ENCODE measurements around the gene ARHGAP19.

ARHGAP19 gene

GRCh38 chr10:97188261-97188711, 104.2 kb downstream of the ARHGAP19 start:
- H3K27me3 ChIP-seq (ENCODE audit: insufficient read depth, low read length), result peaks cover 35% of the 10 kb centered on the region
- no peak overlapping the region for H4K12ac ChIP-seq (ENCODE audit: low read depth, low read length)
- no peak overlapping the region for H3K14ac ChIP-seq (ENCODE audit: low read length)
- H2BK120ac ChIP-seq (ENCODE audit: insufficient read depth, low read length, poor library complexity), result no peak overlapping the region
- H4K8ac ChIP-seq (ENCODE audit: low read depth, low read length), result no peak overlapping the region
- H3K79me2 ChIP-seq (ENCODE audit: control insufficient read depth, insufficient read depth, low read length, poor library complexity), result no peaks in the 10 kb centered on the region
- no peak for DNase-seq
- no peaks in the 10 kb centered on the region for H3K36me3 ChIP-seq (ENCODE audit: control insufficient read depth in 1 of 2, insufficient read depth in 2 of 2, low read length in 2 of 2)
- no peak overlapping the region for H3K4me3 ChIP-seq (ENCODE audit: low read depth, low read length)
- no peak overlapping the region for H3K4me2 ChIP-seq (ENCODE audit: low read length)
- no peaks in the 10 kb centered on the region for H3K79me1 ChIP-seq (ENCODE audit: low read length)
- no peak overlapping the region for H2BK5ac ChIP-seq (ENCODE audit: low read depth, low read length, poor library complexity)
- H3K9ac ChIP-seq (ENCODE audit: low read length), result no peak overlapping the region
- H3K23ac ChIP-seq (ENCODE audit: low read length), result no peak overlapping the region
- H2BK12ac ChIP-seq (ENCODE audit: low read length), result no peak overlapping the region
- no peak overlapping the region for H3K4ac ChIP-seq (ENCODE audit: low read depth, low read length)
- no peak overlapping the region for H3K18ac ChIP-seq (ENCODE audit: low read length)
- H4K91ac ChIP-seq (ENCODE audit: low read depth, low read length), result no peak overlapping the region
- no peak overlapping the region for H2AK5ac ChIP-seq (ENCODE audit: low read length)
- H2AFZ ChIP-seq (ENCODE audit: insufficient read depth, low read length, poor library complexity), result no peak overlapping the region
- no peak overlapping the region for H3K27ac ChIP-seq (ENCODE audit: low read depth, low read length)
- H3K9me3 ChIP-seq (ENCODE audit: insufficient read depth, low read depth, low read length), result peaks cover 3% of the 10 kb centered on the region
- H3K4me1 ChIP-seq (ENCODE audit: control insufficient read depth in 1 of 2, insufficient read depth in 2 of 2, low read length in 2 of 2), result peaks cover 4 to 7% of the 10 kb centered on the region in 2 experiments
- WGBS (ENCODE audit: extremely low coverage, insufficient coverage, insufficient read length), result no CpG with 5 or more reads among the region's 11 CpGs

- Histone ChIP-seq H4K12ac (ENCODE audit: low read depth, low read length) (no peak overlapping the region), H3K79me2 (ENCODE audit: control insufficient read depth, insufficient read depth, low read length, poor library complexity) (no peaks in the 10 kb centered on the region), H3K36me3 (ENCODE audit: control insufficient read depth in 1 of 2, insufficient read depth in 2 of 2, low read length in 2 of 2) (no peaks in the 10 kb centered on the region), H2AK5ac (ENCODE audit: low read length) (no peak overlapping the region), H3K4me2 (ENCODE audit: low read length) (no peak overlapping the region), H3K27me3 (ENCODE audit: insufficient read depth, low read length) (peaks cover 35% of the 10 kb centered on the region), H2BK12ac (ENCODE audit: low read length) (no peak overlapping the region), H4K91ac (ENCODE audit: low read depth, low read length) (no peak overlapping the region), H3K4me1 (ENCODE audit: control insufficient read depth in 1 of 2, insufficient read depth in 2 of 2, low read length in 2 of 2) (peaks cover 4 to 7% of the 10 kb centered on the region in 2 experiments), H3K79me1 (ENCODE audit: low read length) (no peaks in the 10 kb centered on the region), H3K4me3 (ENCODE audit: low read depth, low read length) (no peak overlapping the region), H4K8ac (ENCODE audit: low read depth, low read length) (no peak overlapping the region), H3K18ac (ENCODE audit: low read length) (no peak overlapping the region), H2AFZ (ENCODE audit: insufficient read depth, low read length, poor library complexity) (no peak overlapping the region), H3K9me3 (ENCODE audit: insufficient read depth, low read depth, low read length) (peaks cover 3% of the 10 kb centered on the region), H3K4ac (ENCODE audit: low read depth, low read length) (no peak overlapping the region), H2BK5ac (ENCODE audit: low read depth, low read length, poor library complexity) (no peak overlapping the region), H3K27ac (ENCODE audit: low read depth, low read length) (no peak overlapping the region), H2BK120ac (ENCODE audit: insufficient read depth, low read length, poor library complexity) (no peak overlapping the region), H3K23ac (ENCODE audit: low read length) (no peak overlapping the region), H3K14ac (ENCODE audit: low read length) (no peak overlapping the region), H3K9ac (ENCODE audit: low read length) (no peak overlapping the region)
- DNase-seq, result no peak
- no CpG with 5 or more reads among the region's 18 CpGs for WGBS (ENCODE audit: extremely low coverage, insufficient coverage, insufficient read length)
Measured at GRCh38 chr10:97186911-97187310, 105.5 kb downstream of the ARHGAP19 start.

GRCh38 chr10:97185326-97186058, 106.9 kb downstream of the ARHGAP19 start, which contains the start of gene SLIT1:
Gene SLIT1 (minus strand): TSS chr10:97185959. CDS start chr10:97185674, 285 bp downstream.
- Histone ChIP-seq H2BK120ac (ENCODE audit: insufficient read depth, low read length, poor library complexity) (no peak within 1 kb of the TSS), H3K18ac (ENCODE audit: low read length) (no peak within 1 kb of the TSS), H2BK5ac (ENCODE audit: low read depth, low read length, poor library complexity) (no peak within 1 kb of the TSS), H3K9ac (ENCODE audit: low read length) (no peak within 1 kb of the TSS), H4K8ac (ENCODE audit: low read depth, low read length) (no peak within 1 kb of the TSS), H2AK5ac (ENCODE audit: low read length) (no peak within 1 kb of the TSS), H2BK12ac (ENCODE audit: low read length) (no peak within 1 kb of the TSS), H3K27ac (ENCODE audit: low read depth, low read length) (no peak within 1 kb of the TSS), H3K27me3 (ENCODE audit: insufficient read depth, low read length) (peaks cover 35% of the 10 kb centered on the region), H4K12ac (ENCODE audit: low read depth, low read length) (no peak within 1 kb of the TSS), H3K36me3 (ENCODE audit: control insufficient read depth in 1 of 2, insufficient read depth in 2 of 2, low read length in 2 of 2) (no peaks in the 10 kb centered on the region), H3K23ac (ENCODE audit: low read length) (no peak within 1 kb of the TSS), H3K4ac (ENCODE audit: low read depth, low read length) (no peak within 1 kb of the TSS), H2AFZ (ENCODE audit: insufficient read depth, low read length, poor library complexity) (no peak within 1 kb of the TSS), H4K91ac (ENCODE audit: low read depth, low read length) (no peak within 1 kb of the TSS), H3K9me3 (ENCODE audit: insufficient read depth, low read depth, low read length) (peaks cover 3% of the 10 kb centered on the region), H3K79me1 (ENCODE audit: low read length) (no peaks in the 10 kb centered on the region), H3K4me3 (ENCODE audit: low read depth, low read length) (peak within 1 kb of the TSS; percentile 37), H3K4me1 (ENCODE audit: control insufficient read depth in 1 of 2, insufficient read depth in 2 of 2, low read length in 2 of 2) (peaks cover 4 to 7% of the 10 kb centered on the region in 2 experiments), H3K14ac (ENCODE audit: low read length) (no peak within 1 kb of the TSS), H3K79me2 (ENCODE audit: control insufficient read depth, insufficient read depth, low read length, poor library complexity) (no peaks in the 10 kb centered on the region), H3K4me2 (ENCODE audit: low read length) (peak within 1 kb of the TSS; percentile 63)
- DNase-seq, result no peak
- WGBS (ENCODE audit: extremely low coverage, insufficient coverage, insufficient read length), result no CpG with 5 or more reads among the region's 74 CpGs

- Histone ChIP-seq H2BK120ac (ENCODE audit: insufficient read depth, low read length, poor library complexity) (no peak overlapping the region), H3K79me1 (ENCODE audit: low read length) (no peaks in the 10 kb centered on the region), H3K4ac (ENCODE audit: low read depth, low read length) (no peak overlapping the region), H3K4me2 (ENCODE audit: low read length) (no peak overlapping the region), H3K9me3 (ENCODE audit: insufficient read depth, low read depth, low read length) (peaks cover 3% of the 10 kb centered on the region), H2BK5ac (ENCODE audit: low read depth, low read length, poor library complexity) (no peak overlapping the region), H3K27ac (ENCODE audit: low read depth, low read length) (no peak overlapping the region), H3K4me1 (ENCODE audit: control insufficient read depth in 1 of 2, insufficient read depth in 2 of 2, low read length in 2 of 2) (peaks cover 4 to 7% of the 10 kb centered on the region in 2 experiments), H3K9ac (ENCODE audit: low read length) (no peak overlapping the region), H3K79me2 (ENCODE audit: control insufficient read depth, insufficient read depth, low read length, poor library complexity) (no peaks in the 10 kb centered on the region), H4K8ac (ENCODE audit: low read depth, low read length) (no peak overlapping the region), H3K4me3 (ENCODE audit: low read depth, low read length) (no peak overlapping the region), H2AFZ (ENCODE audit: insufficient read depth, low read length, poor library complexity) (no peak overlapping the region), H3K23ac (ENCODE audit: low read length) (no peak overlapping the region), H4K91ac (ENCODE audit: low read depth, low read length) (no peak overlapping the region), H3K27me3 (ENCODE audit: insufficient read depth, low read length) (peaks cover 35% of the 10 kb centered on the region), H3K14ac (ENCODE audit: low read length) (no peak overlapping the region), H2BK12ac (ENCODE audit: low read length) (no peak overlapping the region), H3K18ac (ENCODE audit: low read length) (no peak overlapping the region), H2AK5ac (ENCODE audit: low read length) (no peak overlapping the region), H4K12ac (ENCODE audit: low read depth, low read length) (no peak overlapping the region), H3K36me3 (ENCODE audit: control insufficient read depth in 1 of 2, insufficient read depth in 2 of 2, low read length in 2 of 2) (no peaks in the 10 kb centered on the region)
- DNase-seq, result no peak
- no CpG with 5 or more reads among the region's 17 CpGs for WGBS (ENCODE audit: extremely low coverage, insufficient coverage, insufficient read length)
Measured at GRCh38 chr10:97184971-97185325, 107.5 kb downstream of the ARHGAP19 start.

Data from trophoblast cell (in vitro differentiated cells and primary cell).